IMR-90 (cell line): ENCODE measurements around the gene TRAPPC14. TPM values are rescaled to one million over a fixed set of nuclear protein-coding genes. Genes with fewer than 3 reads are reported as not detected.

Source experiments
- ATAC-seq: fragments of 200-7000 bp; cut with Tn5 transposase; 2 replicates; pipeline ENCODE4 v1.9.1; 2020; ENCODE audit warnings: low read depth, mild to moderate bottlenecking, moderate library complexity
- BruUV-seq: library from RNA; stranded (reverse); fragments of 400-500 nt; replicated peaks from 2 replicates; lab custom pipeline; 2021; lab: Mats Ljungman, UMichigan
- CTCF ChIA-PET: fragments of 300-600 bp; formaldehyde crosslinking; extraction: SDS; loops from one replicate; lab custom pipeline; 2021; ENCODE audit warnings: antibody characterized with exemption; lab: Yijun Ruan, JAX
- POLR2A ChIA-PET: fragments of 300-600 bp; sonication (Branson Sonifier 250); formaldehyde crosslinking; loops from one replicate; lab custom pipeline; 2022; ENCODE audit warnings: antibody characterized with exemption; ENCODE audit not compliant: unreplicated experiment; lab: Charles Lee
- DNase-seq: peaks from one replicate; pipeline ENCODE4 v3.0.0; 2013
- H2AFZ ChIP-seq: replicated peaks from 2 replicates; pipeline ENCODE3; 2013; ENCODE audit warnings: low read length, mild to moderate bottlenecking; ENCODE audit not compliant: poor library complexity
- H2AK5ac ChIP-seq: 2 replicates; pipeline ENCODE4 v1.6.1; 2013; ENCODE audit warnings: low read depth, low read length, inconsistent platforms
- H2AK9ac ChIP-seq: replicated peaks from 2 replicates; pipeline ENCODE3; 2013; ENCODE audit warnings: mild to moderate bottlenecking, low read depth, low read length, moderate library complexity; ENCODE audit not compliant: poor library complexity
- H2BK120ac ChIP-seq: 2 replicates; pipeline ENCODE4 v1.6.1; 2013; ENCODE audit warnings: low read depth, low read length, inconsistent platforms
- H2BK15ac ChIP-seq: 3 replicates; pipeline ENCODE4 v1.6.1; 2013; ENCODE audit warnings: low read depth, low read length, inconsistent platforms
- H2BK20ac ChIP-seq: 2 replicates; pipeline ENCODE4 v1.6.1; 2013; ENCODE audit warnings: low read depth, mild to moderate bottlenecking, inconsistent platforms, low read length, moderate library complexity
- H2BK5ac ChIP-seq: 2 replicates; pipeline ENCODE4 v1.6.1; 2013; ENCODE audit warnings: mild to moderate bottlenecking, low read depth, low read length, inconsistent platforms; ENCODE audit not compliant: poor library complexity, severe bottlenecking
- H3K14ac ChIP-seq: replicated peaks from 2 replicates; pipeline ENCODE4 v1.6.1; 2013; ENCODE audit warnings: low read depth, low read length, inconsistent platforms
- H3K18ac ChIP-seq: 2 replicates; pipeline ENCODE4 v1.6.1; 2013; ENCODE audit warnings: low read depth, low read length, control low read depth
- H3K23ac ChIP-seq: 2 replicates; pipeline ENCODE4 v1.6.1; 2013; ENCODE audit warnings: low read depth, low read length, inconsistent platforms
- H3K27ac ChIP-seq: 2 replicates; pipeline ENCODE4 v1.5.1; 2013; ENCODE audit warnings: mild to moderate bottlenecking, control low read depth, low read length; ENCODE audit not compliant: insufficient read depth
- H3K27me3 ChIP-seq: 2 replicates; pipeline ENCODE4 v1.6.1; 2013; ENCODE audit warnings: low read length; ENCODE audit not compliant: control insufficient read depth, insufficient read depth
- H3K36me3 ChIP-seq: 2 replicates; pipeline ENCODE4 v1.6.1; 2013; ENCODE audit warnings: low read length, mixed read lengths; ENCODE audit not compliant: control insufficient read depth, insufficient read depth
- H3K4ac ChIP-seq: 2 replicates; pipeline ENCODE4 v1.6.1; 2013; ENCODE audit warnings: low read depth, low read length, inconsistent platforms
- H3K4me1 ChIP-seq: 2 replicates; pipeline ENCODE4 v1.6.1; 2013; ENCODE audit warnings: low read length, mixed read lengths; ENCODE audit not compliant: control insufficient read depth, insufficient read depth
- H3K4me2 ChIP-seq: 2 replicates; pipeline ENCODE4 v1.6.1; 2013; ENCODE audit warnings: low read depth, mild to moderate bottlenecking, control low read depth, low read length, moderate library complexity
- H3K4me3 ChIP-seq: 2 replicates; pipeline ENCODE4 v1.5.1; 2013; ENCODE audit warnings: low read depth, mild to moderate bottlenecking, control low read depth, low read length, moderate library complexity; ENCODE audit not compliant: insufficient read depth
- H3K56ac ChIP-seq: 2 replicates; pipeline ENCODE4 v1.6.1; 2013; ENCODE audit warnings: low read length, inconsistent platforms; ENCODE audit not compliant: insufficient read depth; ENCODE audit errors: extremely low read depth
- H3K79me1 ChIP-seq, 2 experiments: 2 replicates each; pipeline ENCODE4 v1.6.1; 2013; ENCODE audit warnings: low read length in 2 of 2, inconsistent platforms in 1 of 2, low read depth in 1 of 2
- H3K9ac ChIP-seq: 2 replicates; pipeline ENCODE4 v1.6.1; 2013; ENCODE audit warnings: low read depth, low read length, control low read depth
- H3K9me1 ChIP-seq: 2 replicates; pipeline ENCODE4 v1.6.1; 2013; ENCODE audit warnings: low read length, inconsistent platforms; ENCODE audit not compliant: insufficient read depth
- H3K9me3 ChIP-seq: 2 replicates; pipeline ENCODE4 v1.6.1; 2013; ENCODE audit warnings: low read length; ENCODE audit not compliant: control insufficient read depth, insufficient read depth
- H4K20me1 ChIP-seq: 2 replicates; pipeline ENCODE4 v1.6.1; 2013; ENCODE audit warnings: low read length, inconsistent platforms; ENCODE audit not compliant: insufficient read depth
- H4K5ac ChIP-seq: 2 replicates; pipeline ENCODE4 v1.6.1; 2013; ENCODE audit warnings: mild to moderate bottlenecking, low read depth, low read length, control low read depth
- H4K8ac ChIP-seq, 2 experiments: 2 replicates each; pipeline ENCODE4 v1.6.1; 2013; ENCODE audit warnings: low read depth in 2 of 2, low read length in 2 of 2, control low read depth in 1 of 2, inconsistent platforms in 1 of 2
- H4K91ac ChIP-seq: 2 replicates; pipeline ENCODE4 v1.6.1; 2013; ENCODE audit warnings: low read depth, low read length, inconsistent platforms; ENCODE audit not compliant: insufficient read depth
- BHLHE40 ChIP-seq: fragments of 150-350 bp; IDR thresholded peaks from 2 replicates; pipeline ENCODE4 v1.6.1; 2016; ENCODE audit warnings: mild to moderate bottlenecking, low read depth, low read length
- CEBPB ChIP-seq: IDR thresholded peaks from 2 replicates; pipeline ENCODE4 v1.6.1; 2012; ENCODE audit warnings: low read depth, low read length, improper control_type of control experiment
- CHD1 ChIP-seq: IDR thresholded peaks from 2 replicates; pipeline ENCODE4 v1.6.1; 2012; ENCODE audit warnings: low read depth, low read length, improper control_type of control experiment
- FOS ChIP-seq: fragments of 150-350 bp; IDR thresholded peaks from 2 replicates; pipeline ENCODE4 v1.6.1; 2016; ENCODE audit warnings: low read depth, low read length
- MXI1 ChIP-seq: IDR thresholded peaks from 2 replicates; pipeline ENCODE4 v1.6.1; 2012; ENCODE audit warnings: low read depth, mild to moderate bottlenecking, low read length, moderate library complexity, borderline replicate concordance
- NFE2L2 ChIP-seq: fragments of 150-350 bp; IDR thresholded peaks from 2 replicates; pipeline ENCODE4 v1.6.1; 2016; ENCODE audit warnings: low read depth, mild to moderate bottlenecking, low read length
- POLR2A ChIP-seq: IDR thresholded peaks from 2 replicates; pipeline ENCODE4 v1.6.1; 2012; ENCODE audit warnings: mild to moderate bottlenecking, low read depth, low read length
- RAD21 ChIP-seq: IDR thresholded peaks from 2 replicates; pipeline ENCODE4 v1.6.1; 2012; ENCODE audit warnings: low read length, improper control_type of control experiment
- RCOR1 ChIP-seq: IDR thresholded peaks from 2 replicates; pipeline ENCODE4 v1.6.1; 2012; ENCODE audit warnings: mild to moderate bottlenecking, low read length, improper control_type of control experiment; ENCODE audit not compliant: insufficient replicate concordance
- SMC3 ChIP-seq: fragments of 150-350 bp; IDR thresholded peaks from 2 replicates; pipeline ENCODE4 v1.6.1; 2016; ENCODE audit warnings: low read depth, mild to moderate bottlenecking, antibody characterized with exemption, low read length, moderate library complexity
- WGBS, 2 experiments: methylation state at CpG; one replicate each; pipeline versions ENCODE4 v1.1.5 to v1.1.7; 2013; ENCODE audit warnings: missing lambda C conversion rate in 2 of 2; ENCODE audit not compliant: insufficient read length in 1 of 2; ENCODE audit errors: extremely low coverage in 2 of 2; 5-methylcytosine and 5-hydroxymethylcytosine counted together
- dilution Hi-C: fragments of 300-500 bp; cut with HindIII; formaldehyde crosslinking; loops from one replicate; pipeline ENCODE4 v1.14.3; 2018; ENCODE audit warnings: low sequenced_read_pairs; ENCODE audit not compliant: unreplicated experiment
- in situ Hi-C: fragments of 300-500 bp; cut with MboI; formaldehyde crosslinking; loops from 3 replicates; pipeline ENCODE4 v1.14.3; 2019; ENCODE audit warnings: low sequenced_read_pairs, inconsistent platforms, mixed read lengths
- intact Hi-C: fragments of 100-400 bp; cut with micrococcal nuclease; formaldehyde crosslinking; loops from 2 replicates; pipeline ENCODE4 v1.10.0; 2022
- polyA plus RNA-seq, 3 experiments: library from polyadenylated mRNA; depleted of rRNA; stranded (reverse); fragments of >200 nt; gene quantifications; 2 replicates each; pipeline ENCODE4 v1.2.3, GENCODE V29; 2012; ENCODE audit warnings: low replicate concordance in 1 of 3
- total RNA-seq: library from RNA; depleted of rRNA; stranded (reverse); fragments of >200 nt; gene quantifications from 2 replicates; pipeline ENCODE4 v1.2.3, GENCODE V29; 2012
- TF ChIP-seq, protein P1 (sequence below): conservative IDR thresholded peaks from 2 replicates; pipeline ENCODE4 v1.5.1; 2012; ENCODE audit warnings: mild to moderate bottlenecking, low read depth, low read length, improper control_type of control experiment
- TF ChIP-seq, protein P2 (sequence below): fragments of 150-350 bp; IDR thresholded peaks from 2 replicates; pipeline ENCODE4 v1.6.1; 2016; ENCODE audit warnings: low read depth, mild to moderate bottlenecking, low read length, moderate library complexity, borderline replicate concordance

TRAPPC14 gene
- total and polyA plus RNA-seq, 2 of the 4 experiments (the other 2 are of a cell fraction): 4.5 to 15.9 TPM

DNA sequence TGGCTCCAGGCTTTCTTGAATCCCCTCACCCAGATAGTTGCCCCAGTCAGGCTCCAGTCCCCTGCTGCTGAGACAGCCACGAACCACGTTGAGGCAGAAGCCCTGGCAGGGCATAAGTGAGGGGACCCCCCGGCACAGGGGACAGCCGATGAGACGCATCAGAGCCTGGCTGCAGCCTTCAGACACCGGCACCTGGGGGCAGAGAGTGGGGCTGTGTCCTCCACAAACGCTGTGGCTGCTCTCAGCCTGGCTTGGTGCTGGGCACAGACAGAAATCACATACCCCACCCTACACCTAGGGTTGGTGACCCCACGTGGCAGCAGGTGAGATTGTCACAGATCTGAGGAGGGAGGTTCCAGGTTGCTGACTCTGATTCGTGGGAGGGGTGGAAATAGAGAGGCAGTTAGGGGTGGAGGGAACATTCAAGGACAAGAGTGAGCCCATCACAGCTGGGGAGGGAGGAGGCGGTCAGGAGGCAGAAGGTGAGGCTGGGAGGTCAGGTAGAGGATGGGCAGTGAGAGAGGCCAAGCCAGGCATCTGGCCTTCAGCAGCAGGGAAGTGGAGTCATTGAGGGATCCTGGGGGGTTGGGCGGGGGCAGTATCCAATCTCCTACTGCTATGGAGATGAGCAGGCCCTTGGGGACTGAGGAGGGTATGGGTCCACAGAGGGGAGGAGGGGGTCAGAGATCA is 15.4 kb upstream of the TRAPPC14 start:
- H3K18ac ChIP-seq: no peak overlapping the region
- H3K36me3 ChIP-seq: peaks cover 13% of the 10 kb centered on the region
- no peak overlapping the region for H3K56ac ChIP-seq
- no peak overlapping the region for H3K14ac ChIP-seq
- H2AFZ ChIP-seq: no peak overlapping the region
- in situ Hi-C loops: no loop called here
- H2BK15ac ChIP-seq: no peak overlapping the region
- no TSS peak for BruUV-seq
- POLR2A ChIA-PET: no interaction called here
- no peak overlapping the region for H4K8ac ChIP-seq
- H2BK20ac ChIP-seq: no peak overlapping the region
- CTCF ChIA-PET: no interaction called here
- peaks cover 5% of the 10 kb centered on the region for H3K4me1 ChIP-seq
- H3K9ac ChIP-seq: no peak overlapping the region
- peaks cover 16 to 22% of the 10 kb centered on the region in 2 experiments for H3K79me1 ChIP-seq
- no peak overlapping the region for H3K27ac ChIP-seq
- no peak overlapping the region for H2AK5ac ChIP-seq
- no peaks in the 10 kb centered on the region for H3K9me1 ChIP-seq
- dilution Hi-C loops: no loop called here
- H4K20me1 ChIP-seq: no peaks in the 10 kb centered on the region
- H2BK120ac ChIP-seq: no peak overlapping the region
- no peak overlapping the region for H4K5ac ChIP-seq
- DNase-seq (no peak), ATAC-seq (no peak)
- H2BK5ac ChIP-seq: no peak overlapping the region
- no peak overlapping the region for H3K4me2 ChIP-seq
- no peaks in the 10 kb centered on the region for H3K27me3 ChIP-seq
- WGBS, 2 experiments: 89% methylated on average over 4 of the region's 11 CpGs; no CpG with 5 or more reads in 1 of the 2 experiments
- intact Hi-C loops: no loop called here
- no peak overlapping the region for H3K4ac ChIP-seq
- H2AK9ac ChIP-seq: no peak overlapping the region
- no peak overlapping the region for H4K91ac ChIP-seq
- H3K9me3 ChIP-seq: no peaks in the 10 kb centered on the region
- no peak for TF ChIP-seq FOS
- no peak for TF ChIP-seq BHLHE40
- no peak for TF ChIP-seq POLR2A
- no peak for TF ChIP-seq NFE2L2
- TF ChIP-seq CHD1: no peak
- no peak for TF ChIP-seq RCOR1
- no peak for TF ChIP-seq RAD21
- TF ChIP-seq MXI1: no peak
- TF ChIP-seq CEBPB: no peak
- TF ChIP-seq, protein P1, sequence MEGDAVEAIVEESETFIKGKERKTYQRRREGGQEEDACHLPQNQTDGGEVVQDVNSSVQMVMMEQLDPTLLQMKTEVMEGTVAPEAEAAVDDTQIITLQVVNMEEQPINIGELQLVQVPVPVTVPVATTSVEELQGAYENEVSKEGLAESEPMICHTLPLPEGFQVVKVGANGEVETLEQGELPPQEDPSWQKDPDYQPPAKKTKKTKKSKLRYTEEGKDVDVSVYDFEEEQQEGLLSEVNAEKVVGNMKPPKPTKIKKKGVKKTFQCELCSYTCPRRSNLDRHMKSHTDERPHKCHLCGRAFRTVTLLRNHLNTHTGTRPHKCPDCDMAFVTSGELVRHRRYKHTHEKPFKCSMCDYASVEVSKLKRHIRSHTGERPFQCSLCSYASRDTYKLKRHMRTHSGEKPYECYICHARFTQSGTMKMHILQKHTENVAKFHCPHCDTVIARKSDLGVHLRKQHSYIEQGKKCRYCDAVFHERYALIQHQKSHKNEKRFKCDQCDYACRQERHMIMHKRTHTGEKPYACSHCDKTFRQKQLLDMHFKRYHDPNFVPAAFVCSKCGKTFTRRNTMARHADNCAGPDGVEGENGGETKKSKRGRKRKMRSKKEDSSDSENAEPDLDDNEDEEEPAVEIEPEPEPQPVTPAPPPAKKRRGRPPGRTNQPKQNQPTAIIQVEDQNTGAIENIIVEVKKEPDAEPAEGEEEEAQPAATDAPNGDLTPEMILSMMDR: no peak
- no peak for TF ChIP-seq SMC3
- TF ChIP-seq, protein P2, sequence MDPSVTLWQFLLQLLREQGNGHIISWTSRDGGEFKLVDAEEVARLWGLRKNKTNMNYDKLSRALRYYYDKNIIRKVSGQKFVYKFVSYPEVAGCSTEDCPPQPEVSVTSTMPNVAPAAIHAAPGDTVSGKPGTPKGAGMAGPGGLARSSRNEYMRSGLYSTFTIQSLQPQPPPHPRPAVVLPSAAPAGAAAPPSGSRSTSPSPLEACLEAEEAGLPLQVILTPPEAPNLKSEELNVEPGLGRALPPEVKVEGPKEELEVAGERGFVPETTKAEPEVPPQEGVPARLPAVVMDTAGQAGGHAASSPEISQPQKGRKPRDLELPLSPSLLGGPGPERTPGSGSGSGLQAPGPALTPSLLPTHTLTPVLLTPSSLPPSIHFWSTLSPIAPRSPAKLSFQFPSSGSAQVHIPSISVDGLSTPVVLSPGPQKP: no peak
- no peak overlapping the region for H3K4me3 ChIP-seq
- H3K23ac ChIP-seq: no peak overlapping the region
